HepG2 (cell line): ENCODE results near the gene CUL4A. TPM values are rescaled to one million over a fixed set of nuclear protein-coding genes. Genes with fewer than 3 reads are reported as not detected.

Source experiments
- ARNT ChIP-seq: fragments of 450-650 bp; IDR thresholded peaks from 2 replicates; pipeline ENCODE4 v1.6.1; 2017
- FOXO1 ChIP-seq: sonication (generic); formaldehyde crosslinking; IDR thresholded peaks from 2 replicates; pipeline ENCODE4 v1.4.0; 2020; ENCODE audit warnings: missing genetic modification reagents
- GZF1 ChIP-seq: sonication (generic); formaldehyde crosslinking; IDR thresholded peaks from 2 replicates; pipeline ENCODE4 v1.5.1; 2020; ENCODE audit warnings: mild to moderate bottlenecking, missing genetic modification reagents
- KLF12 ChIP-seq: sonication (generic); formaldehyde crosslinking; IDR thresholded peaks from 2 replicates; pipeline ENCODE4 v1.4.0; 2020; ENCODE audit warnings: missing genetic modification reagents, borderline replicate concordance
- MZF1 ChIP-seq: sonication (generic); formaldehyde crosslinking; IDR thresholded peaks from 2 replicates; pipeline ENCODE4 v1.8.1; 2023; ENCODE audit warnings: mild to moderate bottlenecking, missing genetic modification reagents, borderline replicate concordance
- PAX8 ChIP-seq: sonication (generic); formaldehyde crosslinking; IDR thresholded peaks from 2 replicates; pipeline ENCODE4 v1.8.0; 2022; ENCODE audit warnings: mild to moderate bottlenecking, missing genetic modification reagents, borderline replicate concordance
- SIX4 ChIP-seq: sonication (generic); formaldehyde crosslinking; IDR thresholded peaks from 2 replicates; pipeline ENCODE4 v1.4.0; 2020; ENCODE audit warnings: missing genetic modification reagents
- SNAI1 ChIP-seq: sonication (generic); formaldehyde crosslinking; IDR thresholded peaks from 2 replicates; pipeline ENCODE4 v1.5.0; 2020; ENCODE audit warnings: mild to moderate bottlenecking, missing genetic modification reagents, borderline replicate concordance
- SOX5 ChIP-seq: IDR thresholded peaks from 2 replicates; pipeline ENCODE4 v1.6.1; 2016; ENCODE audit warnings: borderline replicate concordance
- TOE1 ChIP-seq: sonication (generic); formaldehyde crosslinking; IDR thresholded peaks from 2 replicates; pipeline ENCODE4 v1.4.0; 2020; ENCODE audit warnings: mild to moderate bottlenecking, missing genetic modification reagents
- XRCC5 ChIP-seq: fragments of 200-400 bp; formaldehyde crosslinking; optimal IDR thresholded peaks from 2 replicates; pipeline ENCODE3; 2017; ENCODE audit warnings: mild to moderate bottlenecking, low read length
- ZIK1 ChIP-seq: sonication (generic); formaldehyde crosslinking; IDR thresholded peaks from 2 replicates; pipeline ENCODE4 v1.5.0; 2020; ENCODE audit warnings: mild to moderate bottlenecking, low read depth, missing genetic modification reagents, borderline replicate concordance
- ZNF331 ChIP-seq: sonication (generic); formaldehyde crosslinking; IDR thresholded peaks from 2 replicates; pipeline ENCODE4 v1.4.0; 2020; ENCODE audit warnings: missing genetic modification reagents
- ZNF510 ChIP-seq: sonication (generic); formaldehyde crosslinking; IDR thresholded peaks from 2 replicates; pipeline ENCODE4 v1.4.0; 2020; ENCODE audit warnings: low read depth, mild to moderate bottlenecking, missing genetic modification reagents
- ZNF552 ChIP-seq: sonication (generic); formaldehyde crosslinking; IDR thresholded peaks from 2 replicates; pipeline ENCODE4 v1.9.0; 2022; ENCODE audit warnings: missing genetic modification reagents, mild to moderate bottlenecking, borderline replicate concordance
- ZNF598 ChIP-seq: sonication (generic); formaldehyde crosslinking; IDR thresholded peaks from 2 replicates; pipeline ENCODE4 v1.5.1; 2020; ENCODE audit warnings: mild to moderate bottlenecking, missing genetic modification reagents, borderline replicate concordance
- ZNF761 ChIP-seq: sonication (generic); formaldehyde crosslinking; conservative IDR thresholded peaks from 2 replicates; pipeline ENCODE4 v1.4.0; 2020; ENCODE audit warnings: mild to moderate bottlenecking, missing genetic modification reagents
- polyA plus RNA-seq, 8 experiments: library from polyadenylated mRNA; depleted of rRNA in 3 of 8; stranded (reverse) in 7 of 8; unstranded in 1 of 8; fragments of >200 nt; fragmentation: Illumina TruSeq in 4 of 8; extraction: Trizol in 4 of 8; gene quantifications; 2 replicates each; pipeline versions ENCODE4 v1.2.1 to v1.2.3, GENCODE V29; 2011 to 2016; ENCODE audit warnings: low read depth in 4 of 8, missing spikeins in 1 of 8, mixed read lengths in 1 of 8; ENCODE audit not compliant: insufficient read depth in 1 of 8
- total RNA-seq, 5 experiments: library from RNA; depleted of rRNA; stranded (reverse); fragments of >200 nt; fragmentation: Illumina TruSeq; extraction: Trizol; gene quantifications; 2 replicates each; pipeline ENCODE4 v1.2.3, GENCODE V29; 2016; ENCODE audit warnings: low read depth in 1 of 5
- TF ChIP-seq, protein P1 (sequence below): IDR thresholded peaks from 2 replicates; pipeline ENCODE4 v1.6.1; 2012; ENCODE audit warnings: inconsistent platforms
- TF ChIP-seq, protein P2 (sequence below): IDR thresholded peaks from 2 replicates; pipeline ENCODE4 v1.4.0; 2020; ENCODE audit warnings: mild to moderate bottlenecking, missing genetic modification reagents
- TF ChIP-seq, protein P3 (sequence below): sonication (generic); formaldehyde crosslinking; conservative IDR thresholded peaks from 2 replicates; pipeline ENCODE4 v1.4.0; 2020; ENCODE audit warnings: missing genetic modification reagents
- TF ChIP-seq, protein P4 (sequence below): sonication (generic); formaldehyde crosslinking; IDR thresholded peaks from 2 replicates; pipeline ENCODE4 v1.5.0; 2020; ENCODE audit warnings: missing genetic modification reagents

CUL4A gene
- total and polyA plus RNA-seq, 2 of the 13 experiments (the other 11 are each of a cell fraction or from before 2014, with no cell fraction given) = 51.2 to 75.3 TPM

DNA sequence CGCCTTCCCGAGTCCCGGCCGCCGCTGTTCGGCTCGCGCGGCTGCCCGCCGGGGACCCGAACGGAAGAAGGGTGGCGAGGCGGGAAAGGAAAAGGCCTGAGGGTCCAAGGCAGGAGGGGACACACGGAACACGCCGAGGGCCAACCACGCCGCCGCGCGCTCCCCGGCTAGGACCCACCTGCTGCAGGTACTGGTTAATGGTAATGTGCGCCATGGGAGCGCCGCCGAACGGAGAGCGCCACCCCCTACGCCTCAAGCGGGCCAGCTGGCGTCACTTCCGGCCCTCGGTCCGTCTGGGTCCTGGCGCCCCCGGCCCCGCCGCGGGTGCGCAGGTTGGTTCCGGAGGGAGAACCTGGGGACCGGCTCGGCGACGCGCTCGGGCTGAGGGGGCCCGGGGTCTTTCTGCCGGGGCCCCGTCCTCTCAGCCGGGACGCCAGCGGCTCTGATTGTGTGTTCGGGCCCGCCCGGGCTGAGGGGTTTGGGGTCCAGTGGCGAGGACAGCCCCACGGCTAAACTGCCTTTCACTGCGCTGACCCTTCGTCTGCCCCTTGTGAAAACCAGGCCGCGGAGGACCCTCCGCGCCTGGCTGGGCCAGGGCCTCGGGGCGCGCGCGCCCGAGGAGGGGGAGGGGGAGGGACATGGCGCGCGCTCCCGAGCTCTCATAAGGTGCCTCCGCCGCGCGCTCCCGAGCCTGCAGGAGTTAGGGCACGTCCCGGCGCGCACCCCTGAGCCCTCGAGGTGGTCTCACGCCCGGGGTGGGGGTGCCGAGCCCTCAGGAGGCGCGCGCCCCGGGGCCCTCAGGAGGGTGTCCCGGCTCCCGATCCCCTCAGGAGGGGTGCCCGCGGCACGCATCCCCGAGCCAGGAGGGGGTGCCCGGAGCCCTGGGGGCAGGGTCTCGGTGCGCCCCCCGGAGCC, 735 bp upstream of the CUL4A start, which contains the start of gene PCID2 (continued):
- TF ChIP-seq SIX4 (CRISPR knock-in tag) (no peak), ZNF510 (0 out of 2 replicates have a peak, but pooled peaks have one; percentile 57), ZIK1 (CRISPR knock-in tag) (peak; percentile 93; the same call in 1 of the 2 replicates), ZNF598 (CRISPR knock-in tag) (peak; percentile 61; the same call in 1 of the 2 replicates), SOX5 (CRISPR knock-in tag) (peak; percentile 56; the same call in 1 of the 2 replicates), MZF1 (CRISPR knock-in tag) (no peak), SNAI1 (0 out of 2 replicates have a peak, but pooled peaks have one; percentile 71), XRCC5 (peak; percentile 95), ZNF761 (CRISPR knock-in tag) (peak; percentile 84), GZF1 (CRISPR knock-in tag) (no peak), TOE1 (CRISPR knock-in tag) (peak; percentile 48; the same call in 1 of the 2 replicates), ARNT (no peak), KLF12 (CRISPR knock-in tag) (peak; percentile 82), FOXO1 (CRISPR knock-in tag) (peak; percentile 79), ZNF331 (CRISPR knock-in tag) (peak; percentile 92), ZNF552 (no peak; the same call in 1 of the 2 replicates), PAX8 (no peak)
- TF ChIP-seq, protein P1, sequence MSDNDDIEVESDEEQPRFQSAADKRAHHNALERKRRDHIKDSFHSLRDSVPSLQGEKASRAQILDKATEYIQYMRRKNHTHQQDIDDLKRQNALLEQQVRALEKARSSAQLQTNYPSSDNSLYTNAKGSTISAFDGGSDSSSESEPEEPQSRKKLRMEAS = peak; percentile 77
- TF ChIP-seq, protein P2, sequence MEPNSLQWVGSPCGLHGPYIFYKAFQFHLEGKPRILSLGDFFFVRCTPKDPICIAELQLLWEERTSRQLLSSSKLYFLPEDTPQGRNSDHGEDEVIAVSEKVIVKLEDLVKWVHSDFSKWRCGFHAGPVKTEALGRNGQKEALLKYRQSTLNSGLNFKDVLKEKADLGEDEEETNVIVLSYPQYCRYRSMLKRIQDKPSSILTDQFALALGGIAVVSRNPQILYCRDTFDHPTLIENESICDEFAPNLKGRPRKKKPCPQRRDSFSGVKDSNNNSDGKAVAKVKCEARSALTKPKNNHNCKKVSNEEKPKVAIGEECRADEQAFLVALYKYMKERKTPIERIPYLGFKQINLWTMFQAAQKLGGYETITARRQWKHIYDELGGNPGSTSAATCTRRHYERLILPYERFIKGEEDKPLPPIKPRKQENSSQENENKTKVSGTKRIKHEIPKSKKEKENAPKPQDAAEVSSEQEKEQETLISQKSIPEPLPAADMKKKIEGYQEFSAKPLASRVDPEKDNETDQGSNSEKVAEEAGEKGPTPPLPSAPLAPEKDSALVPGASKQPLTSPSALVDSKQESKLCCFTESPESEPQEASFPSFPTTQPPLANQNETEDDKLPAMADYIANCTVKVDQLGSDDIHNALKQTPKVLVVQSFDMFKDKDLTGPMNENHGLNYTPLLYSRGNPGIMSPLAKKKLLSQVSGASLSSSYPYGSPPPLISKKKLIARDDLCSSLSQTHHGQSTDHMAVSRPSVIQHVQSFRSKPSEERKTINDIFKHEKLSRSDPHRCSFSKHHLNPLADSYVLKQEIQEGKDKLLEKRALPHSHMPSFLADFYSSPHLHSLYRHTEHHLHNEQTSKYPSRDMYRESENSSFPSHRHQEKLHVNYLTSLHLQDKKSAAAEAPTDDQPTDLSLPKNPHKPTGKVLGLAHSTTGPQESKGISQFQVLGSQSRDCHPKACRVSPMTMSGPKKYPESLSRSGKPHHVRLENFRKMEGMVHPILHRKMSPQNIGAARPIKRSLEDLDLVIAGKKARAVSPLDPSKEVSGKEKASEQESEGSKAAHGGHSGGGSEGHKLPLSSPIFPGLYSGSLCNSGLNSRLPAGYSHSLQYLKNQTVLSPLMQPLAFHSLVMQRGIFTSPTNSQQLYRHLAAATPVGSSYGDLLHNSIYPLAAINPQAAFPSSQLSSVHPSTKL = peak; percentile 66; the same call in 1 of the 2 replicates
- TF ChIP-seq, protein P3, sequence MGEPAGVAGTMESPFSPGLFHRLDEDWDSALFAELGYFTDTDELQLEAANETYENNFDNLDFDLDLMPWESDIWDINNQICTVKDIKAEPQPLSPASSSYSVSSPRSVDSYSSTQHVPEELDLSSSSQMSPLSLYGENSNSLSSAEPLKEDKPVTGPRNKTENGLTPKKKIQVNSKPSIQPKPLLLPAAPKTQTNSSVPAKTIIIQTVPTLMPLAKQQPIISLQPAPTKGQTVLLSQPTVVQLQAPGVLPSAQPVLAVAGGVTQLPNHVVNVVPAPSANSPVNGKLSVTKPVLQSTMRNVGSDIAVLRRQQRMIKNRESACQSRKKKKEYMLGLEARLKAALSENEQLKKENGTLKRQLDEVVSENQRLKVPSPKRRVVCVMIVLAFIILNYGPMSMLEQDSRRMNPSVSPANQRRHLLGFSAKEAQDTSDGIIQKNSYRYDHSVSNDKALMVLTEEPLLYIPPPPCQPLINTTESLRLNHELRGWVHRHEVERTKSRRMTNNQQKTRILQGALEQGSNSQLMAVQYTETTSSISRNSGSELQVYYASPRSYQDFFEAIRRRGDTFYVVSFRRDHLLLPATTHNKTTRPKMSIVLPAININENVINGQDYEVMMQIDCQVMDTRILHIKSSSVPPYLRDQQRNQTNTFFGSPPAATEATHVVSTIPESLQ = 0 out of 2 replicates have a peak, but pooled peaks have one; percentile 76
- TF ChIP-seq, protein P4, sequence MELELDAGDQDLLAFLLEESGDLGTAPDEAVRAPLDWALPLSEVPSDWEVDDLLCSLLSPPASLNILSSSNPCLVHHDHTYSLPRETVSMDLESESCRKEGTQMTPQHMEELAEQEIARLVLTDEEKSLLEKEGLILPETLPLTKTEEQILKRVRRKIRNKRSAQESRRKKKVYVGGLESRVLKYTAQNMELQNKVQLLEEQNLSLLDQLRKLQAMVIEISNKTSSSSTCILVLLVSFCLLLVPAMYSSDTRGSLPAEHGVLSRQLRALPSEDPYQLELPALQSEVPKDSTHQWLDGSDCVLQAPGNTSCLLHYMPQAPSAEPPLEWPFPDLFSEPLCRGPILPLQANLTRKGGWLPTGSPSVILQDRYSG (CRISPR knock-in tag) = peak; percentile 26; the same call in 1 of the 2 replicates
